Neural crest cell (in vitro differentiated cells): ENCODE results near the gene MPHOSPH8. TPM values are rescaled to one million over a fixed set of nuclear protein-coding genes. Genes with fewer than 3 reads are reported as not detected.

Source experiments
- DNase-seq: peaks from one replicate; pipeline ENCODE4 v3.0.0; 2021; ENCODE audit warnings: low read depth, mixed read lengths, low spot score
- H3K27ac Mint-ChIP-seq: one replicate; pipeline ENCODE4 v1.8.0; 2021; ENCODE audit warnings: mild to moderate bottlenecking, mixed read lengths; ENCODE audit not compliant: unreplicated experiment
- H3K27me3 Mint-ChIP-seq: 2 replicates; pipeline ENCODE4 v1.8.0; 2021; ENCODE audit warnings: low read depth, mild to moderate bottlenecking, mixed read lengths
- H3K36me3 Mint-ChIP-seq: 2 replicates; pipeline ENCODE4 v1.8.0; 2021; ENCODE audit warnings: low read depth, mild to moderate bottlenecking, mixed read lengths
- H3K4me1 Mint-ChIP-seq: 2 replicates; pipeline ENCODE4 v1.8.0; 2021; ENCODE audit warnings: mixed read lengths
- H3K4me3 Mint-ChIP-seq: one replicate; pipeline ENCODE4 v1.8.0; 2021; ENCODE audit warnings: mild to moderate bottlenecking, mixed read lengths
- H3K9me3 Mint-ChIP-seq: 2 replicates; pipeline ENCODE4 v1.8.0; 2021; ENCODE audit warnings: mixed read lengths
- CTCF ChIP-seq: fragments of 200-600 bp; sonication (generic); conservative IDR thresholded peaks from 2 replicates; pipeline ENCODE4 v1.5.0; 2021; ENCODE audit warnings: antibody characterized with exemption, mild to moderate bottlenecking
- total RNA-seq: library from RNA; stranded (reverse); gene quantifications from 2 replicates; pipeline ENCODE4 v1.2.1, GENCODE V29; 2021

The MPHOSPH8 gene
- total RNA-seq, 1 donor from 2014 or later, result 22.7 TPM

- no peak for TF ChIP-seq CTCF
- Mint-ChIP-seq H3K27ac (peak overlapping the region; percentile 76), H3K4me1 (peaks cover 6% of the 10 kb centered on the region), H3K4me3 (no peak overlapping the region), H3K9me3 (no peaks in the 10 kb centered on the region), H3K36me3 (peaks cover 25% of the 10 kb centered on the region), H3K27me3 (no peaks in the 10 kb centered on the region)
- no peak for DNase-seq
Measured at GRCh38 chr13:19664481-19665230, 31.2 kb downstream of the MPHOSPH8 start.

- H3K9me3 Mint-ChIP-seq, result no peaks in the 10 kb centered on the region
- H3K27ac Mint-ChIP-seq, result peak overlapping the region; percentile 78
- DNase-seq, result no peak
- H3K27me3 Mint-ChIP-seq, result no peaks in the 10 kb centered on the region
- H3K36me3 Mint-ChIP-seq, result peaks cover 24% of the 10 kb centered on the region
- no peak for TF ChIP-seq CTCF
- H3K4me3 Mint-ChIP-seq, result no peak overlapping the region
- peaks cover 6% of the 10 kb centered on the region for H3K4me1 Mint-ChIP-seq
Measured at GRCh38 chr13:19665427-19665859, 32.0 kb downstream of the MPHOSPH8 start.

GRCh38 chr13:19668778-19669177 is 35.3 kb downstream of the MPHOSPH8 start:
- peaks cover 24% of the 10 kb centered on the region for H3K36me3 Mint-ChIP-seq
- no peaks in the 10 kb centered on the region for H3K9me3 Mint-ChIP-seq
- no peak overlapping the region for H3K27ac Mint-ChIP-seq
- H3K4me3 Mint-ChIP-seq, result no peak overlapping the region
- no peak for DNase-seq
- no peaks in the 10 kb centered on the region for H3K27me3 Mint-ChIP-seq
- peaks cover 6% of the 10 kb centered on the region for H3K4me1 Mint-ChIP-seq
- no peak for TF ChIP-seq CTCF

- Mint-ChIP-seq H3K36me3 (peaks cover 26% of the 10 kb centered on the region), H3K27me3 (no peaks in the 10 kb centered on the region)
Measured at GRCh38 chr13:19670147-19670546, 36.7 kb downstream of the MPHOSPH8 start.

GRCh38 chr13:19672990-19673389 is 39.5 kb downstream of the MPHOSPH8 start:
- DNase-seq, result no peak
- Mint-ChIP-seq H3K4me3 (no peak overlapping the region), H3K27me3 (no peaks in the 10 kb centered on the region), H3K36me3 (peaks cover 21% of the 10 kb centered on the region), H3K9me3 (no peaks in the 10 kb centered on the region), H3K27ac (no peak overlapping the region), H3K4me1 (no peaks in the 10 kb centered on the region)
- TF ChIP-seq CTCF, result no peak

More at GRCh38 chr13:19670147-19670546, 36.7 kb downstream of the MPHOSPH8 start:
- no peak for DNase-seq
- Mint-ChIP-seq H3K9me3 (no peaks in the 10 kb centered on the region), H3K4me1 (no peaks in the 10 kb centered on the region), H3K27ac (no peak overlapping the region), H3K4me3 (no peak overlapping the region)
- TF ChIP-seq CTCF, result no peak
